NAMALWA (cell line): ENCODE results near the gene INIP.

Experiments
- DNase-seq: peaks from one replicate; pipeline ENCODE4 v3.0.0-alpha.2; 2015; ENCODE audit warnings: low spot score

The INIP gene

GRCh38 chr9:112717661-112718331, at the start of gene INIP:
TSS of gene INIP (minus strand) at chr9:112718117. CDS start at chr9:112716485, 1,632 bp downstream.
- DNase-seq, result peak; percentile 99

GRCh38 chr9:112765281-112765680, 47.4 kb upstream of the INIP start:
- DNase-seq, result no peak

DNA sequence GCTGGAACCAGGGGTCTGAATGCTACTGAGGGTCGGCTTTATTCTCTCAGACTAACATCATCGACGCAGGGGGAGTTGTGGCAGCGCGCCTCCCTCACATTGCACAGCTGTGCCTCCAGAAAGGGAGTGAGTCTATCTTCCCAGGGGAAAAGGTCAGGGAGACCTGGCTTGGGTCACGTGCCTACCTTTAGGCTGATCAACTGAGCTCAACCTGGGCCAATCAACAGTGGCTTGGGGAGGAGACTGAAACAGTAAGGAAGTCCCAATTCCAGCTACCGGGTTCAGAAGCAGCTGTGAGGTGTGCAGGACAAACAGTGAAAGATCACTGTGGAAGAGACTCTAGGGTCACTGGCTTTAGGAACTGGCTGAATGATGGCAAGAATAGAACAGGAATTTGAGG, 46.9 kb upstream of the INIP start:
- DNase-seq, result no peak

DNA sequence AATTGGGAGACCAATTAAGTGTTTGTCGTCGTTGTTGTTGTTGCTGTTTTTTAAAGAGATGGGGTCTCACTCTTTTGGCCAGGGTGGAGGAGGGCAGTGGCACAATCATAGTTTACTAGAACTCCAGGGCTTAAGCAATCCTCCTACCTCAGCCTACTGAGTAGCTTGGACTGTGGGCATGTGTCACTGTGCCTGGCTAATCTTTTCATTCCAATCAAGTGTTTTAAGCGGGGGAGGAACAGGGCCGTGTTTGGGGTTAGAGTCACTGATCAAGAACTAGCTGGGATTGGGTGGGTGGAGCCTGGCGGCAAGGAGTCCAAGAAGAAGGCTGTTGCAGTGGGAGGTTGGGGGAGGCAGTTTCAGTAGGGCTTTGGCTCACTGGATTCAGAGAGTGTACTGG, 46.4 kb upstream of the INIP start:
- DNase-seq, result no peak

GRCh38 chr9:112762726-112763518, 45.0 kb upstream of the INIP start:
- no peak for DNase-seq

DNA sequence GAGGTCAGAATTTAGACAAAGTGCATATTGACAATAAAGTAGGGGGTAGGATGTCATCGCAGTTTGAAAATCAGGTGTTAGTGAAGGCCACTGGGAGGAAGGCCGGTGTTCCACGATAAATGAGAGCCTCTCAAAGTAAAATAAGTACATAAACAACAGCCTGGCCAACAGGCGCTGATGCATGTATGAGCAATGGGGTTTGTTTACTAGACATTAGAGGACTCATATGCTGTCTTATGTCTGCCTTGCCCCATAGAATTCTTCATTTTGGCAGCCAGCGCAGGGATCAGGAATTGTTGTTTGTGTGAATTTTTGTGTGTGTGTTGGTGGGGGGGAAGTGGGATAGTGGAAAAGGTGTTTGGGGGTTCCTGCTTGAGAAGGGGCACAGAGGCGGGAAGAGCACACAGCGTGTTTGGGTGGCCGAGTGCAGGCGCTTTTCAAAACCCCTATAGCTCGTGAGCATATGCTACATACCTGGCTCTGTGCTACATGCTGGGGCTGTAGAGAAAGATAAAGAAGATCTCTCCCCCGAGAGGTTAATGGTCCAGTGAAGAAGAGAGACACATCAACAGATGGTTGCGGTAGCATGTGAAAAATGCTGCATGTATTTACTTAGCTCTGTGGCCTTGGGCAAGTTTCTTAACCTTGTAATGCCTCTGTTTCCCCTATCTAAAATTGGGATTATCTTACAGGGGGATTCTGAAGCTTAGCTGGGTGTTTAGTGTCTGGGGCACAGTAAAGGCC, 44.2 kb upstream of the INIP start:
- DNase-seq, result no peak

DNA sequence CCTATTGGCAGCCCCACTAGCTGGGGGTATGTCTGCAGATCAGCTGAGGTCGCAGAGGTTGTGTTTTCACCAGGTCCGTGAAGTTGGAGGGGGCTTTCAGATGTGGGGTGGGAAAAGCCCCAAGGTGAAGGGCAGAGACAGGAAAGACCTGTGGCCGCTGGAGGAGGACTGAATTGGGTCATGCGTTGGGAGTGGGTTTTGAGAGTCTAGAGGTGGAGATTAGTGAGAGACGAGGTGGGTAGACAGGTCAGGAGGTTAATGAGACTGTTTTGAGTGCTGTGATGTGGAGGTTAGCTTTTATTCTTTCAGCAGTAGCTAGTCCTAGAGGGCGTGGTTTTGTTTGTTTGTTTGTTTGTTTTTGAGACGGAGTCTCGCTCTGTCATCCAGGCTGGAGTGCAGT, 42.9 kb upstream of the INIP start:
- no peak for DNase-seq

GRCh38 chr9:112757940-112758339, 40.0 kb upstream of the INIP start:
- no peak for DNase-seq

DNA sequence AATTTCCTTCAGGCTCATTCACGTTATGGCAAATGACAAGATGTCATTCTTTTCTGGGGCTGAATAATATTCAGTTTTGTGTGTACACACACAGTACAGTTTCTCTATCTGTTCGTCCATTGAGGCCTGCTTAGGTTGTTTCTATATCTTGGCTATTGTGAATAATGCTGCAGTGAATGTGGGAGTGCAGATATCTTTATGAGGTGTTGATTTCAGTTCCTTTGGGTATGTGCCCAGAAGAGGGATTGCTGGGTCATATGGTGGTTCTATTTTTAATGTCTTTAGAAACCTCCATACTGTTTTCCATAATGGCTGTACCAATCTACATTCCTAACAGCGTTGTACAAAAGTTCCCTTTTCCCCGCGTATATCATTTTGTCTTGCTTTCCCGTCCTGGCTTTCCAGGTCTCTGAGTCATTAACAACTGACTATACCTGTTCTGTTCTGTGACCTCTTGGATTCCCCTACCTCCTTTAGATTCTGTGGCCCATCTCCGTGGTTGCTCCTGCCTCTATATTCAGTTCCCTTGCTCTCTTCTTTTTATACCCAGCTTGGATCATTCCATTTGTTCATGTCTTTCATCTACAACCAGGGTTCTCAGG, 39.5 kb upstream of the INIP start:
- DNase-seq, result no peak

DNA sequence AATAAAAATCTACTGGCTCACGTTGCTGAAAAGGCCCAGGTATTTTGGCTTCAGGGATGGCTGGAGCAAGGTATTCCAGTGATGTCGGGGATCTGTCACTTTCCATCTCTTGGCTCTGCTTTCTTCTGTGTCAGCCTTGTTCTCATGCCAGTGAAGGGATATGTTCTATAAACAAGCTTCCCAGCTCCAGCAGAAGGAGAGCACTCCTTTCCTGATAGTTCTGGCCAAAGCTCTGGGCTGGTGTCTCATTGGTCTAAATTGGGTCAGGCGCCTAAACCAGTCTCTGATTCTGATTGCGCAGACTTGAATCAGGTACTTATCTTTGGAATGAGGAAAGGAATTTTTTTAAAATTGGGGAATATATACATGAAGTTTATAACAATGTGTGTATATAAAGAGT, 37.8 kb upstream of the INIP start:
- DNase-seq, result no peak

GRCh38 chr9:112755016-112755427, 37.1 kb upstream of the INIP start:
- no peak for DNase-seq

GRCh38 chr9:112754578-112754977, 36.7 kb upstream of the INIP start:
- no peak for DNase-seq

DNA sequence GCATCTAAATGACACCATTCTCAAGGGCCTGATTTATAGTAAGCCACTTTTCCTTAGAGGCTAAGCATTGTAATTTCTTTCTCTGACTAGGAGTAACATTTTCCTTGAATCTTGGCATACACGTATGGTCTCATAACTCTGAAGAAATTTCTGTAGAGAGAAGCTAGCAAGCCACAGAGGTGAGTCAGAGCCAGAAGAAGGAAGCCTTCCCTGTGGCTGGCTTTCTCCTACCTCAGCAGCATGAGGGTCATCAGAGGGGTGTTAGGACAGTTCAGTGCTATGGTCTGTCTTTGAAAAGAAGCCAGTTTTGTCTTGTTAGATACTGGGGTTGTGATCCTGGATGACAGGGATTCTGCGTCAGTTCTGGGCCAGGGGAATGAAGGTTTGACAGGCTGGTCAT, 35.8 kb upstream of the INIP start:
- DNase-seq, result no peak

- DNase-seq, result no peak
Measured at GRCh38 chr9:112752334-112753125, 34.6 kb upstream of the INIP start.

DNA sequence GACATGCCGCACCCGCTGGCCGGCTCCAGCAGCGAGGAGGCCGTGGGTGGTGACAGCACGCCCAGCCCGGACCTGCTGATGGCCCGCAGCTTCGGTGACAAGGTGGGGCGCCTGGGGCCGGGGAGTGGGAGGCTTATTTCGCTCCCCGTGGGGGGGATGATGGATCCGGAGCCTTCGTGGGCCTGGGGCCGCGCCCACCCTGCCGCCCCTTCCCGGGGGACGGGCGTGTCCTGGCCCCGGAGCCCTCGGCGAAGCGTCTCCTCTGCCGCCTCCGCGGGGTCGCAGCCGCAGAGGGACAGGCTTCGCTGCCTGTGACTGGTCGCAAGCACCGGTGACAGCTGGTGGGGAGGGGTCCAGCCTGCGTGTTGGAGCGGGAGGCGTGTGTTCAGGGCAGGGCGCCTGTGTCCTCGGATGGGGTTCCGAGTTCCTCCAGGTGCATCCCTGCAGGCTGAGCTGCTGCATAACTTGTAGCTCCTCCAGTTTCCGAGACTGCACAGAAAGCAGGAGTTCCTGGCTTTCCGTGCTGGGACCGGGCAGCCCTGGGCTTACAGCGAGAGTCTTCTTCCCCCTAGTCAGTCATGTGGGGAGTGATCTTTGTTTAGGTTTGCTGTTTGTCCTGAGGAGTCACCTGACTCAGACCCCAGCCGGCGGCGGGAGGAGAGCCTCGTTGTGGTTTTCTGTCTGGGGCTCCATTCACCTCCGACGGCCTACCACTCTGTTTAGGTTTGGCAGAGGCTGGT, 33.3 kb upstream of the INIP start:
- peak; percentile 78 for DNase-seq

DNA sequence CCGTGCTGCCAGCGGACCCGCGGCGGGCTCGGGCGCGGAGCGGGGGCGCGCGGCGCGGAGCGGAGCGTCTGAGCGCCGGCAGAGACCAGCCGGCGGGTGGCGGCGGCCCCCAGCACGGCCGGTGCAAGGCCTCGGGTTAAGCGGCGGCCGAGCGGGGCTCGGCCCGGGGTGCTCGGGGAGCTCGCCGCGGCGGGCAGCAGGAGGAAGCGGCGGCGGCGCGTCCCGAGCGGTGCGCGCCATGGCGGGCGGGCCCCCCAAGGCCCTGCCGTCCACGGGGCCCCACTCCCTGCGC, 32.8 kb upstream of the INIP start:
- DNase-seq, result no peak

DNA sequence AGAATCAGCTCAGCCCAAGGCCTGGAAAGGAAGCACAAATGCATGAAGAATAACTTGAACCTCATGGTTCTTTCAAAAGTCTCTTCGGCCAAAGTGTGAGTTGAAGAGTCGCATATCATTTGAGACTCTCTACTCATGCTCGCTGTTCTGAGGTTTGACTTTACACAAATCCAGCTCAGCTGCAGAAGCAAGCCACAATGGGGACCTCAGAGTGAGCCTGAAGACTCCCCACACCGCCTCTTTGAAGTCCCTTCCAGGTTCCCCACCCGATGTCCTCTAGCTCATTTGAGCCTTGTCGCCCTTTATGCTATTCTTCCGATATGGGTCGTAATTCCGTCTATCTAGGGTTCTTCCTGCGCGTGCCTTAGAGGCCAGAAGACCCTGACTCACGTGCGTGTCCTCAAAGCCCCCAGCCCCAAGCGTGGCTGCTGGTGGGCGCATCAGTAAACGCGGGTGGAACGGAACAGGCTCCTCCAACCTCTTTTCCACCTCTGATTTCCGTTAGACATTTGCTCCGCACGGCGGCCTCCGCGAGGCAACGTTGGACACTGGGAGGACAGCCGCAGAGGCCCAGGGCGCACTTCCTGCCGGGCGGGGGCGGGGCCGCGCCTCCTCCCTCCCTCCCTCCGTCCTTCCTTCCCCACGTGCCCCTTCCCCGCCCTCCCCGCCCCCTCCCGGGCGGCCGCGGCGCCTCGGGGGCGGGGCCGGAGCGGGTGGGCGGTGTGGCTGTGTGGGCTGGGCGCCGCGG, 32.3 kb upstream of the INIP start, which contains the start of gene SNX30:
Gene SNX30 (plus strand): TSS at position 745 of the 748 bp plus-strand sequence. CDS start 242 bp downstream, outside the sequence.
- peak; percentile 88 for DNase-seq

- no peak for DNase-seq
Measured at GRCh38 chr9:112747094-112747493, 29.2 kb upstream of the INIP start.

DNA sequence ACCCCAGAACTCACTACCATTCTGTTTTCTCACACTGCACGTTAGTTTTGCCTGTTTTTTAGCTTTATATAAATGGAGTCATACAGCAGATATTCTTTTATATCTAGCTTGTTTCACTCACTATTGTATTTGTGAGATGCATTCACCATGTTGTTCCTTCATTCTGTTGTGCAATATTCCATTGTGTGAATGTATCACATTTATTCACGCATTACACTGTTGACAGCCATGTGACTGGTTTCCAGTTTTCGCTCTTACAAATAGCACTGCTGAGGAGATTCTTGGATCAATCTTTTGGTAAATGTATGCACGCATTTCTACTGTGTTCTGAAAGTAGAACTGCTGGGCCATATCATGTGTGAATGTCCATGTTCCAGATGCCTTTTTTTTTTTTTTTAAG, 26.3 kb upstream of the INIP start:
- no peak for DNase-seq

DNA sequence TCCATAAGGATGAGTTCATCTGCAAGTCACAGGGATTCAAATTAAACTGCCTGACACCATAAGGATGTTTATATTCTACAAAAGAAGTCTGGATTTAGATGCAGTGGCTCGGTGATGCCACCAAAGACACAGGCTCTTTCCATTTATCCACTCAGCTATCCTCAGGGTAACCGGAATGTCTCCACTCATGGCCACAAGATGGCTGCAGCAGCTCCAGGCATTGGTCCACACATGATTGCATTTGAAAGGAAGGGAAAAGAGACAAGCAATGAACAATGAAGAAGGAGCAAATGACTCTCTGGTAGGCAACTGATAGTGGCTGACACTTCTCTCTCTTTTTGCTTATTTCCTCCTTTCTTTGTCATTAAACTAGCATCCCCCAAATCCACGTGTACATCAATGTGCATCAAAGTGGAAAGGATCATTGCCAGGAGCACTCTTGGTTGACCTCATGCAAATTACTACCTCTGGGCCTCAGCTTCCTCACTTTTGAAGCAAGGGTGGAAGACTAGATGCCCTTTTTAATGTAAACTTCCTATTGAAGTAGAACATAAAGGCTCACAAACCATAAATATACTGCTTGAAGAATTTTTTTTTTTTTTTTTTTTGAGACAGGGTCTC, 25.4 kb upstream of the INIP start:
- DNase-seq, result peak; percentile 69
